PC-3 (cell line): ENCODE data around the gene ATP1B2. TPM values are rescaled to one million over a fixed set of nuclear protein-coding genes. Genes with fewer than 3 reads are reported as not detected.

ENCODE experiments used
- ATAC-seq: fragments of 200-7000 bp; cut with Tn5 transposase; 2 replicates; pipeline ENCODE4 v1.9.1; 2020; ENCODE audit warnings: mild to moderate bottlenecking, moderate library complexity
- BruUV-seq: library from RNA; stranded (reverse); fragments of 400-500 nt; replicated peaks from 2 replicates; lab custom pipeline; 2021; lab: Mats Ljungman, UMichigan
- CTCF ChIA-PET: fragments of 300-600 bp; sonication (Branson Sonifier 250); formaldehyde crosslinking; loops from one replicate; lab custom pipeline; 2022; ENCODE audit warnings: antibody characterized with exemption; lab: Charles Lee
- POLR2A ChIA-PET: fragments of 300-600 bp; sonication (Branson Sonifier 250); formaldehyde crosslinking; loops from one replicate; lab custom pipeline; 2022; ENCODE audit warnings: antibody characterized with exemption; ENCODE audit not compliant: unreplicated experiment; lab: Charles Lee
- DNase-seq: peaks from one replicate; pipeline ENCODE4 v3.0.0-alpha.2; 2015
- H2AFZ ChIP-seq: fragments of 300-600 bp; sonication (generic); 2 replicates; pipeline ENCODE4 v1.6.0; 2016; ENCODE audit warnings: antibody characterized with exemption, low read length
- H3F3A ChIP-seq: fragments of 300-600 bp; sonication (generic); one replicate; pipeline ENCODE4 v1.6.0; 2017; ENCODE audit warnings: antibody characterized with exemption, low read length, control low read depth, mild to moderate bottlenecking; ENCODE audit not compliant: unreplicated experiment
- H3K27ac ChIP-seq: fragments of 300-600 bp; sonication (generic); 2 replicates; pipeline ENCODE4 v1.5.1; 2016; ENCODE audit warnings: mild to moderate bottlenecking, low read length
- H3K27me3 ChIP-seq: fragments of 300-600 bp; sonication (generic); 2 replicates; pipeline ENCODE4 v1.6.1; 2016; ENCODE audit warnings: low read length, mixed read lengths
- H3K36me3 ChIP-seq: fragments of 300-600 bp; sonication (generic); 2 replicates; pipeline ENCODE4 v1.6.1; 2016; ENCODE audit warnings: low read depth, mixed run types, low read length, mixed read lengths
- H3K4me1 ChIP-seq: fragments of 300-600 bp; sonication (generic); 2 replicates; pipeline ENCODE4 v1.5.1; 2016; ENCODE audit warnings: low read length; ENCODE audit not compliant: insufficient read depth
- H3K4me2 ChIP-seq: fragments of 300-600 bp; sonication (generic); 2 replicates; pipeline ENCODE4 v1.6.0; 2016; ENCODE audit warnings: low read length
- H3K4me3 ChIP-seq: fragments of 300-600 bp; sonication (generic); 2 replicates; pipeline ENCODE4 v1.5.1; 2016; ENCODE audit warnings: mild to moderate bottlenecking, low read length, mixed read lengths
- H3K79me2 ChIP-seq: fragments of 300-600 bp; sonication (generic); 2 replicates; pipeline ENCODE4 v1.6.1; 2017; ENCODE audit warnings: low read length, mixed read lengths
- H3K9ac ChIP-seq: fragments of 300-600 bp; sonication (generic); 2 replicates; pipeline ENCODE4 v1.6.0; 2016; ENCODE audit warnings: mild to moderate bottlenecking, low read length
- H3K9me2 ChIP-seq: fragments of 300-600 bp; sonication (generic); replicated peaks from 2 replicates; pipeline ENCODE4 v1.6.1; 2016; ENCODE audit warnings: mixed run types, low read length, mixed read lengths
- H3K9me3 ChIP-seq: fragments of 300-600 bp; sonication (generic); 2 replicates; pipeline ENCODE4 v1.6.1; 2016; ENCODE audit warnings: low read length, mixed read lengths
- H4K20me1 ChIP-seq: fragments of 300-600 bp; sonication (generic); 2 replicates; pipeline ENCODE4 v1.6.1; 2016; ENCODE audit warnings: low read length, mixed read lengths
- EZH2 ChIP-seq: fragments of 300-600 bp; sonication (generic); IDR thresholded peaks from one replicate; pipeline ENCODE4 v1.6.1; 2017; ENCODE audit warnings: antibody characterized with exemption, mild to moderate bottlenecking, low read length; ENCODE audit not compliant: unreplicated experiment
- EZH2phosphoT487 ChIP-seq: fragments of 300-600 bp; sonication (generic); IDR thresholded peaks from 2 replicates; pipeline ENCODE4 v1.6.1; 2018; ENCODE audit warnings: mild to moderate bottlenecking, antibody characterized with exemption, low read length, borderline replicate concordance
- intact Hi-C: fragments of 100-400 bp; cut with micrococcal nuclease; formaldehyde crosslinking; loops from 2 replicates; pipeline ENCODE4 v1.9.0; 2023
- total RNA-seq: library from RNA; depleted of rRNA; stranded (reverse); fragments of >200 nt; gene quantifications from 2 replicates; pipeline ENCODE4 v1.2.3, GENCODE V29; 2014
- TF ChIP-seq, protein P1 (sequence below): fragments of 300-600 bp; sonication (generic); conservative IDR thresholded peaks from 2 replicates; pipeline ENCODE4 v1.5.1; 2017; ENCODE audit warnings: antibody characterized with exemption, low read depth, mild to moderate bottlenecking, low read length

The ATP1B2 gene
- total RNA-seq, 1 experiment from 2014 or later: not detected

DNA sequence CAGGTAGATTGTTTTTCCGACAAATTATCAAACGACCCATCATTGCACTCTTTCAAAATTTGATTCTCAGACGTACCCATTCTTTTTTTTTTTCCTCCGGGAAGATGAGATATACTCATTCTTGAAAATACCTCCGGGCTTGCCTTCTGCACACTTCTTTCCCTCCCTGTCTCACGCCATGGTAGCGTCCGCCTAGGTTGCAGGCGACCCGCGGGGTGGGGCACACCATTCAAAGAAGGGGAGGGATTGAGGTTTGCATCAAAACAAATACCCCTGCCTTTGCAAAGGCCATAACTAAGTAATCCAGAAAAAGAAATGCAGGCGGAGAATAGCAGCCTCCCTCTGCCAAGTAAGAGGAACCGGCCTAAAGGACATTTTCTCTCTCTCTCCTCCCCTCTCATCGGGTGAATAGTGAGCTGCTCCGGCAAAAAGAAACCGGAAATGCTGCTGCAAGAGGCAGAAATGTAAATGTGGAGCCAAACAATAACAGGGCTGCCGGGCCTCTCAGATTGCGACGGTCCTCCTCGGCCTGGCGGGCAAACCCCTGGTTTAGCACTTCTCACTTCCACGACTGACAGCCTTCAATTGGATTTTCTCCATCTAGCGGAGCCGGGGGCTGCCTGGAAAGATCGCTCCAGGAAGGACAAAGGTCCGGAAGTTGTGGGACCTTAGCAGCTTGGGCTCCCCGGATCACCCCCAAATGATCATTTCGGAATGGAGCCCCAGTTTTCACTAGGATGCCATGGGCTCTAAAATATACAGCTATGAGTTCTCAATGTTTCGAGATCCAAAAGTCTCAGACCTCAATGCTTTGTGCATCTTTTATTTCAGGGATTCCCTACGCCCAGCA, 35.7 kb downstream of the ATP1B2 start:
- POLR2A ChIA-PET: interaction anchor here (0.5 to 0.6 kb wide), 3 partner anchors 47 to 1554 kb away, joined by 3 to 6 read pairs (median 3); no protein-coding TSS in a partner anchor
- Histone ChIP-seq H3K4me1 (peaks cover 16% of the 10 kb centered on the region), H3K9me3 (no peaks in the 10 kb centered on the region), H3K79me2 (peaks cover 66% of the 10 kb centered on the region), H3K27ac (peak overlapping the region; percentile 96), H3K9me2 (no peaks in the 10 kb centered on the region), H3K4me2 (peak overlapping the region; percentile 88), H3K36me3 (no peaks in the 10 kb centered on the region; the same call in 1 of the 2 replicates), H3K9ac (peak overlapping the region; percentile 88), H3K27me3 (no peaks in the 10 kb centered on the region), H4K20me1 (peaks cover 7% of the 10 kb centered on the region; the same call in 1 of the 2 replicates), H3K4me3 (peak overlapping the region; percentile 85), H3F3A (no peaks in the 10 kb centered on the region), H2AFZ (no peak overlapping the region)
- TF ChIP-seq EZH2phosphoT487 (no peak), EZH2 (no peak)
- TF ChIP-seq, protein P1, sequence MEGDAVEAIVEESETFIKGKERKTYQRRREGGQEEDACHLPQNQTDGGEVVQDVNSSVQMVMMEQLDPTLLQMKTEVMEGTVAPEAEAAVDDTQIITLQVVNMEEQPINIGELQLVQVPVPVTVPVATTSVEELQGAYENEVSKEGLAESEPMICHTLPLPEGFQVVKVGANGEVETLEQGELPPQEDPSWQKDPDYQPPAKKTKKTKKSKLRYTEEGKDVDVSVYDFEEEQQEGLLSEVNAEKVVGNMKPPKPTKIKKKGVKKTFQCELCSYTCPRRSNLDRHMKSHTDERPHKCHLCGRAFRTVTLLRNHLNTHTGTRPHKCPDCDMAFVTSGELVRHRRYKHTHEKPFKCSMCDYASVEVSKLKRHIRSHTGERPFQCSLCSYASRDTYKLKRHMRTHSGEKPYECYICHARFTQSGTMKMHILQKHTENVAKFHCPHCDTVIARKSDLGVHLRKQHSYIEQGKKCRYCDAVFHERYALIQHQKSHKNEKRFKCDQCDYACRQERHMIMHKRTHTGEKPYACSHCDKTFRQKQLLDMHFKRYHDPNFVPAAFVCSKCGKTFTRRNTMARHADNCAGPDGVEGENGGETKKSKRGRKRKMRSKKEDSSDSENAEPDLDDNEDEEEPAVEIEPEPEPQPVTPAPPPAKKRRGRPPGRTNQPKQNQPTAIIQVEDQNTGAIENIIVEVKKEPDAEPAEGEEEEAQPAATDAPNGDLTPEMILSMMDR: no peak
- CTCF ChIA-PET: interaction anchor here (0.7 to 2.1 kb wide), 4 partner anchors 59 to 126 kb away, joined by 3 to 6 read pairs (median 4); partner anchors contain the start of genes CD68 and SAT2
- no peak for DNase-seq
- peak; percentile 17 for ATAC-seq
- TSS peak; percentile 95 for BruUV-seq
- intact Hi-C loops: loop anchor here (5.0 kb wide), 3 partner anchors 54 to 249 kb away; partner anchors contain the start of genes CD68, FGF11, SHBG and TMEM102

DNA sequence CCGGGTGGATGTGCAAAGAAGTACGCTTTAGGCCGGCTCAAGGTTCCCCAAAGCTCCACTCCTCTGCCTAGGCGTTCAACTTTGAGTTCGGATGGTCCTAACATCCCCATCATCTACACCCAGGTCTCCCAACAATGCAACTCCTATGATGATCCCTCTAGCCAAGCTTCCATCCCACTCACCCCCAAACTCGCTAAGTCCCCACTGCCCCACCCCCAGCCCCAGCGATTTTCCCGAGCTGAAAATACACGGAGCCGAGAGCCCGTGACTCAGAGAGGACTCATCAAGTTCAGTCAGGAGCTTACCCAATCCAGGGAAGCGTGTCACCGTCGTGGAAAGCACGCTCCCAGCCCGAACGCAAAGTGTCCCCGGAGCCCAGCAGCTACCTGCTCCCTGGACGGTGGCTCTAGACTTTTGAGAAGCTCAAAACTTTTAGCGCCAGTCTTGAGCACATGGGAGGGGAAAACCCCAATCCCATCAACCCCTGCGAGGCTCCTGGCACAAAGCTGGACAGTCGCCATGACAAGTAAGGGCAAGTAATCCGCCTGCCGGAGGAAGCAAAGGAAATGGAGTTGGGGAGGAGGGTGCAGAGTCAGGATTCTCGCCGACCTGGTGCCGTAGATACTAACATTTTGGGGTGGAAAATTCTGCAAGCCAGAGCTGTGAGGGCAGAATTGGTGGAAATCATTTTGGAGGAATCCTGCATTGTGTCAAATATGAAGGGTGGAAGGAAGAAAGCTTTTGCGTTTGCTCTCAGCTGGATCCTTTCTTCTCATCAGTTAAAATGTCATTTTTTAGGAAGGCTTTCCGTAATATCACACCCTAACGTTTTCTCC, 36.6 kb downstream of the ATP1B2 start, which contains the start of gene TP53:
Gene TP53, minus strand, starts transcription at position 419 of the 836 bp plus-strand sequence. CDS start 10,896 bp downstream, outside the sequence.
- POLR2A ChIA-PET: interaction anchor here (0.5 to 0.7 kb wide), 5 partner anchors 47 to 464 kb away, joined by 3 to 14 read pairs (median 4); partner anchors contain the start of gene SAT2
- peaks cover 65% of the 10 kb centered on the region for H3K79me2 ChIP-seq
- no peaks in the 10 kb centered on the region for H3K27me3 ChIP-seq
- TF ChIP-seq EZH2phosphoT487 (no peak), EZH2 (no peak)
- TF ChIP-seq, protein P1: no peak
- no peaks in the 10 kb centered on the region; the same call in 1 of the 2 replicates for H3K36me3 ChIP-seq
- H3K9me2 ChIP-seq: no peaks in the 10 kb centered on the region
- peak within 1 kb of the TSS; percentile 96 for H3K27ac ChIP-seq
- peak within 1 kb of the TSS; percentile 88 for H3K4me2 ChIP-seq
- peaks cover 7% of the 10 kb centered on the region; the same call in 1 of the 2 replicates for H4K20me1 ChIP-seq
- peak; percentile 82 for DNase-seq
- peak; percentile 26 for ATAC-seq
- H3K4me1 ChIP-seq: peaks cover 16% of the 10 kb centered on the region
- CTCF ChIA-PET: interaction anchor here (0.6 to 2.1 kb wide), 9 partner anchors 14 to 127 kb away, joined by 3 to 8 read pairs (median 4); partner anchors contain the start of genes CD68 and SAT2
- peak within 1 kb of the TSS; percentile 85 for H3K4me3 ChIP-seq
- no peaks in the 10 kb centered on the region for H3F3A ChIP-seq
- intact Hi-C loops: loop anchor here (5.0 kb wide), 3 partner anchors 55 to 250 kb away; partner anchors contain the start of genes CD68, FGF11, SHBG and TMEM102
- peak within 1 kb of the TSS; percentile 88 for H3K9ac ChIP-seq
- H2AFZ ChIP-seq: peak within 1 kb of the TSS; percentile 79
- no peaks in the 10 kb centered on the region for H3K9me3 ChIP-seq
- BruUV-seq: TSS peak; percentile 70
